Suprapubic skin (tissue), 4 donors: Measurements from ENCODE around the gene OS9. TPM values are rescaled to one million over a fixed set of nuclear protein-coding genes. Genes with fewer than 3 reads are reported as not detected.
A peak's percentile ranks its signal among the peaks of the same experiment; 100 is the strongest.

Source experiments
- DNase-seq, 2 donors: peaks; one replicate each; pipeline ENCODE4 v3.0.0-alpha.2; 2019; ENCODE audit warnings: low spot score in 2 of 2
- H3K27ac ChIP-seq: fragments of 200-600 bp; sonication (generic); one replicate; pipeline ENCODE4 v1.5.1; 2019
- H3K27me3 ChIP-seq: fragments of 200-600 bp; sonication (generic); one replicate; pipeline ENCODE4 v1.5.1; 2019
- H3K36me3 ChIP-seq: fragments of 200-600 bp; sonication (generic); one replicate; pipeline ENCODE4 v1.5.1; 2019
- H3K4me1 ChIP-seq: fragments of 200-600 bp; sonication (generic); one replicate; pipeline ENCODE4 v1.5.1; 2019
- H3K4me3 ChIP-seq: fragments of 200-600 bp; sonication (generic); one replicate; pipeline ENCODE4 v1.5.1; 2019; ENCODE audit warnings: mild to moderate bottlenecking
- H3K9me3 ChIP-seq: fragments of 200-600 bp; sonication (generic); one replicate; pipeline ENCODE4 v1.5.1; 2019
- CTCF ChIP-seq, 2 donors: fragments of 200-600 bp in 1 of 2; fragments of 450-650 bp in 1 of 2; sonication (generic) in 1 of 2; IDR thresholded peaks; one replicate each; pipeline ENCODE4 v1.5.1; 2016 to 2019; ENCODE audit warnings: antibody characterized with exemption in 2 of 2, mild to moderate bottlenecking in 1 of 2, moderate library complexity in 1 of 2
- EP300 ChIP-seq: sonication (generic); formaldehyde crosslinking; IDR thresholded peaks from one replicate; pipeline ENCODE4 v1.6.1; 2017; ENCODE audit warnings: antibody characterized with exemption
- POLR2A ChIP-seq, 2 donors: fragments of 450-650 bp; IDR thresholded peaks; one replicate each; pipeline ENCODE4 v1.6.1; 2017; ENCODE audit warnings: antibody characterized with exemption in 2 of 2, mild to moderate bottlenecking in 2 of 2, moderate library complexity in 2 of 2
- POLR2AphosphoS5 ChIP-seq, 3 donors: sonication (generic); formaldehyde crosslinking; IDR thresholded peaks; one replicate each; pipeline ENCODE4 v1.6.1; 2017; ENCODE audit warnings: antibody characterized with exemption in 3 of 3
- WGBS: methylation state at CpG from one replicate; pipeline ENCODE4 v1.1.5; 2018; 5-methylcytosine and 5-hydroxymethylcytosine counted together
- total RNA-seq, 4 donors: library from RNA; depleted of rRNA; stranded (reverse); fragments of >200 nt; gene quantifications; one replicate each; pipeline ENCODE4 v1.1.0, GENCODE V29; 2016

The OS9 gene
- total RNA-seq, 4 donors from 2014 or later = 165 to 282 (median 236) TPM

GRCh38 chr12:57733928-57734327, 40.0 kb downstream of the OS9 start:
- no peak for TF ChIP-seq EP300
- no peak for TF ChIP-seq CTCF (IDR thresholded peaks at IDR 0.05)
- Histone ChIP-seq H3K4me1 (peaks cover 34% of the 10 kb centered on the region), H3K4me3 (no peak overlapping the region), H3K27ac (no peak overlapping the region), H3K27me3 (peaks cover 52% of the 10 kb centered on the region), H3K9me3 (no peaks in the 10 kb centered on the region), H3K36me3 (no peaks in the 10 kb centered on the region)
- 87% methylated on average over 6 of the region's 6 CpGs for WGBS
- peak in 1 of 2 donors; percentile 50 for DNase-seq

GRCh38 chr12:57734591-57734990, 40.7 kb downstream of the OS9 start:
- Histone ChIP-seq H3K27me3 (peaks cover 59% of the 10 kb centered on the region), H3K36me3 (no peaks in the 10 kb centered on the region), H3K27ac (no peak overlapping the region), H3K9me3 (no peaks in the 10 kb centered on the region), H3K4me1 (peaks cover 37% of the 10 kb centered on the region), H3K4me3 (no peak overlapping the region)
- DNase-seq = peak in 1 of 2 donors; percentile 19
- 70% methylated on average over 4 of the region's 4 CpGs for WGBS
- no peak for TF ChIP-seq POLR2AphosphoS5 (IDR thresholded peaks at IDR 0.05)
- no peak for TF ChIP-seq EP300
- no peak for TF ChIP-seq POLR2A (IDR thresholded peaks at IDR 0.05)
- TF ChIP-seq CTCF (IDR thresholded peaks at IDR 0.05) = no peak

DNA sequence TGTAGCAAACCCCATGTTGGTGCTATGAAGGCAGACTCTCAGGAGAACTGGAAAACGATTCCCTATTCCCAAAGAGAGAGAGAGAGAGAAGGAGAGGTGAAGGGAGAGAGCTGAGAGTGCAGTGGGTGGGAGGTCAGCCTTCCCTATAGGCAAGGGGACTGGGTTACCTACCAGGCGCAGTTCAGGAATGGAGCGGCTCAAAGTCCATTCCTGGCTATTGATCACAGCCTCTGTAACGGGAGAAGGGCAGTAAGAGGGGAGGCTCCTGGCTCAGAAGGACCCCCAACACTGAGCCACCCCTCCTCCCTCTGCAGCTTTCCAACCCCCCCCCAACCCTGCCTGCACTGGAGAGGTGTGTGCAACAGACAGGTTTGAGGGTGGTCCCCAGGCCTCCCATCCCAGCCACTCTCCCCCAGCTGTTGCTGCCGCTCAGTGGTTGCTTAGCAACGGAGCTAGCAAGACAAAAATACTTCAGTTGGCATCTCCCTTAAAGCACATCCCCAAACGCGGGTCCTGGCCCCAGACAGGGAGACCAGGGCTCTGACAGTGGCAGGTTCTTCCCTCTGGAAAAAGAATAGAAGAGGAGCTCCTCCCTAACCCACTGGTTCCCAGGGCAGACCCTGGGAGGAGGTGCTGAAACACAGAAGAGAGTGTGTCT, 41.4 kb downstream of the OS9 start:
- Histone ChIP-seq H3K4me1 (peaks cover 37% of the 10 kb centered on the region), H3K27me3 (peaks cover 66% of the 10 kb centered on the region), H3K27ac (no peak overlapping the region), H3K36me3 (no peaks in the 10 kb centered on the region), H3K9me3 (no peaks in the 10 kb centered on the region), H3K4me3 (no peak overlapping the region)
- DNase-seq = peak in 1 of 2 donors; percentile 57
- TF ChIP-seq POLR2A (IDR thresholded peaks at IDR 0.05) (no peak), POLR2AphosphoS5 (IDR thresholded peaks at IDR 0.05) (no peak), EP300 (no peak), CTCF (IDR thresholded peaks at IDR 0.05) (no peak)
- 46% methylated on average over 5 of the region's 8 CpGs for WGBS

- no peak overlapping the region for H3K27ac ChIP-seq
- no peaks in the 10 kb centered on the region for H3K36me3 ChIP-seq
- no peak for DNase-seq
- H3K9me3 ChIP-seq = no peaks in the 10 kb centered on the region
- H3K4me1 ChIP-seq = peaks cover 40% of the 10 kb centered on the region
- no peak for TF ChIP-seq EP300
- TF ChIP-seq POLR2AphosphoS5 (IDR thresholded peaks at IDR 0.05) = no peak
- no peak for TF ChIP-seq POLR2A (IDR thresholded peaks at IDR 0.05)
- no peak for TF ChIP-seq CTCF (IDR thresholded peaks at IDR 0.05)
- peak overlapping the region; percentile 27 for H3K4me3 ChIP-seq
- peaks cover 67% of the 10 kb centered on the region for H3K27me3 ChIP-seq
- 9% methylated on average over 36 of the region's 49 CpGs for WGBS
Measured at GRCh38 chr12:57735952-57736740, 42.2 kb downstream of the OS9 start.

DNA sequence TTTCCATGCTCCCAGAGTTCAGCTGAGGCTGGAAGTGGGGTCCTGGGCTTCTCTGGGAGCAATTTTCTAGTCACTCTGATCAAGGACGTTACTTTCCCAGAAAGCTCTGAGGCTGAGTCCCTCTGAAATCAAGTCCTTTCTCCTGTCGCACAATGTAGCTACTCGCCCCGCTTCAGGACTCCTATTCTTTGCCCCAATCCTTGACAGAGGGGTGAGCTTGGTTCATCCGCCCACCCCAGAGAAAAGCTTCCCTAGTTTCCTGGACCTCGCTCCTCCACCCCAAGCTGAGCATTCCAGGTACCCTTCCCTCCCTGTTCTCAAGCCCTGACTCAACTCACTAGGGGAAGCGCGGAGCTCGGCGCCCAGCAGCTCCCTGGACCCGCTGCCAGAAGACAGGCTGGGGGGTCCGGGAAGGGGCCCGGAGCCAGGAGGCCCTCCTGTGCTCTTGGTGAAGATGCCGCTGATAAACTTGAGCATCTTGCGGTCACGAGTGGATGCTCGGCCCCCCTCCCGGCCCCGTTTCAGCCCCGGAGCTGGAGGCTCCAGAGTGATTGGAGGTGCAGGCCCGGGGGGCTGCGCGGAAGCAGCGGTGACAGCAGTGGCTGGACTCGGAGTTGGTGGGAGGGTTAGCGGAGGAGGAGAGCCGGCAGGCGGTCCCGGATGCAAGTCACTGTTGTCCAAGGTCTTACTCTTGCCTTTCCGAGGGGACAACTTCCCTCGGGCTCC, 43.0 kb downstream of the OS9 start:
- 12% methylated on average over 24 of the region's 31 CpGs for WGBS

More for the DNA sequence above, 43.0 kb downstream of the OS9 start:
- no peaks in the 10 kb centered on the region for H3K9me3 ChIP-seq
- TF ChIP-seq CTCF (IDR thresholded peaks at IDR 0.05) = no peak
- no peak for TF ChIP-seq EP300
- TF ChIP-seq POLR2A (IDR thresholded peaks at IDR 0.05) = no peak
- TF ChIP-seq POLR2AphosphoS5 (IDR thresholded peaks at IDR 0.05) = no peak
- peaks cover 41% of the 10 kb centered on the region for H3K4me1 ChIP-seq
- no peak overlapping the region for H3K27ac ChIP-seq
- H3K27me3 ChIP-seq = peaks cover 69% of the 10 kb centered on the region
- DNase-seq = no peak
- no peaks in the 10 kb centered on the region for H3K36me3 ChIP-seq
- peak overlapping the region; percentile 49 for H3K4me3 ChIP-seq
